ENCODE measurements around the gene ADAMTS2.
"Not testable (repeated sequence)": the region's sequence is repeated elsewhere in the genome, so short reads cannot be mapped to it uniquely, and the experiment has no call there.

ADAMTS2 gene

DNA sequence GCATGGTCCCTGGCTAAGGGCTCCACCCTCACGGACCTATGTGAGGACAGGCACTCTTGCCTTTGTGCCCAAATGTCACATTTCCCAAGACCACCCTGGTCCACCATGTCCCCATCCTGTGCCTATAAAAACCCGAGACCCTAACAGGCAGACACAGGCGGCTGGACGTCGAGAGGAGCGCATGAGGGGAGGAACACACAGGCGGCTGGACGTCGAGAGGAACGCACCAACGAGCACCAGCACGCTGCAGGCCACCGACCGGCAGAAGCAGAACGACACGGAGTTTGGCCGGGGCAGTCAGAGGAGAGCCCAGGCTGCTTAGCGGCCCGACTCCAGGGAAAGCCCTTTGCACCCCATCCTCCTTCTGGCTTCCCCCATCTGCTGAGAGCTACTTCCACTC lies 119.9 kb downstream of the ADAMTS2 start:
- no peaks in the 10 kb centered on the region for H3K36me3 Mint-ChIP-seq (ENCODE audit: low read depth)
- H3K27ac Mint-ChIP-seq = no peak overlapping the region
- peaks cover 16% of the 10 kb centered on the region for H3K9me3 Mint-ChIP-seq
- H3K4me1 Mint-ChIP-seq (ENCODE audit: low read depth) = no peaks in the 10 kb centered on the region
- no peaks in the 10 kb centered on the region for H3K27me3 Mint-ChIP-seq (ENCODE audit: low read depth)
- H3K4me3 Mint-ChIP-seq = no peak overlapping the region

DNA sequence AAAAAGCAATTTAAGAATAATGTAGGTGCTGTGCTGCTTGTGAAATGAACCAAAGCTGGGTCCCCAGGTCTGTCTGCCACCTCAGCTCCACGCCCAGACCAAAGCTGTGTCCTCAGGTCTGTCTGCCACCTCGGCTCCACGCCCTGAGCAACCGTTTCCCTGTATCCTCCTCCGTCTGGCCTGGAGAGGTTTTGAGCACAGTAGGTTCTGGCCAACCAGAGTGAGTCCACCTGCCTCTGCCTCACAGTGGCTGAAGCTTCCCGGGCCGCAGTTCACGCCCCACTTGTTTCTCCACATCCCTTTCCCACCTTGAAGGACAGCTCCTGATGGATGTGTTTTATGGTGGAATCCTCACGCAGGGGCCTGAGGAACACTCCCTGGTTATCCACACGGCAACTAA lies 120.5 kb downstream of the ADAMTS2 start:
- Mint-ChIP-seq H3K36me3 (ENCODE audit: low read depth) (no peaks in the 10 kb centered on the region), H3K4me3 (no peak overlapping the region), H3K27ac (no peak overlapping the region), H3K27me3 (ENCODE audit: low read depth) (no peaks in the 10 kb centered on the region), H3K9me3 (peaks cover 16% of the 10 kb centered on the region), H3K4me1 (ENCODE audit: low read depth) (no peaks in the 10 kb centered on the region)

DNA sequence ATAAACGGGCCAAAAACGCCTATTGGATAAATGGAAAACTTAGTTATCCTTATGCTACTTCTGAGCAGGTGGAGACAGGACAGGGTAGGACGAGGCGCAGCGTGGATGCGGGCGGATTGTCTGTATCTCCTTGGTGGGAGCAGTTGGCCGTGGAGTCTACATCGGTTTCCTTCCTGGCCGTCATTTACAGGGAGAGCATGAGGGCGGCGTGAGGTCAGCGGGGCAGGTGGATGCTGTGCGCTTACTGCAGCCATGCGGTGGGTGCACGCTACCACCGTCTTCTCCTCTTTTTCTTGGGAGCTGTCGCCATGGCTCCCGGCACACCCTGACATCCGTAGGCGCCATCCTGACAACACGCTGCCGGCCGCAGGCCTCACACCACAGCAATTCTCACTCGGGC lies 121.3 kb downstream of the ADAMTS2 start:
- Mint-ChIP-seq H3K4me3 (no peak overlapping the region), H3K4me1 (ENCODE audit: low read depth) (no peaks in the 10 kb centered on the region), H3K9me3 (peaks cover 16% of the 10 kb centered on the region), H3K36me3 (ENCODE audit: low read depth) (no peaks in the 10 kb centered on the region), H3K27ac (no peak overlapping the region), H3K27me3 (ENCODE audit: low read depth) (no peaks in the 10 kb centered on the region)

DNA sequence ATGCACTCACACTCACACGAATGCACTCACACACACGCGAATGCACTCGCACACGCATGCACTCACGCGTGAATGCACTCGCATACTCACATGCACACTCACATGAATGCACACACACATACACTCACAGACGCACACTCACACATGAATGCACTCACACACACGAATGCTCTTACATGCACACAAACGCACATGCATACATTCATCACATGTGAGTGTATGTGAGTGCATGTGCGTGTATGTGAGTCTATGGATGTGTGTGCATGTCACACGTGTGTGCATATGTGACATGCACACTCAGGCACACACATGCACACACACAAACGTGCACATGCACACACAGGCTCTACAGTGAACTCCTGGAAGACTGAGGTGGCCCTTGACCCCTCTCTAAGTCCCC lies 121.7 kb downstream of the ADAMTS2 start:
- Mint-ChIP-seq H3K27me3 (ENCODE audit: low read depth) (no peaks in the 10 kb centered on the region), H3K9me3 (peaks cover 16% of the 10 kb centered on the region), H3K4me1 (ENCODE audit: low read depth) (no peaks in the 10 kb centered on the region), H3K36me3 (ENCODE audit: low read depth) (no peaks in the 10 kb centered on the region), H3K4me3 (no peak overlapping the region), H3K27ac (no peak overlapping the region)

DNA sequence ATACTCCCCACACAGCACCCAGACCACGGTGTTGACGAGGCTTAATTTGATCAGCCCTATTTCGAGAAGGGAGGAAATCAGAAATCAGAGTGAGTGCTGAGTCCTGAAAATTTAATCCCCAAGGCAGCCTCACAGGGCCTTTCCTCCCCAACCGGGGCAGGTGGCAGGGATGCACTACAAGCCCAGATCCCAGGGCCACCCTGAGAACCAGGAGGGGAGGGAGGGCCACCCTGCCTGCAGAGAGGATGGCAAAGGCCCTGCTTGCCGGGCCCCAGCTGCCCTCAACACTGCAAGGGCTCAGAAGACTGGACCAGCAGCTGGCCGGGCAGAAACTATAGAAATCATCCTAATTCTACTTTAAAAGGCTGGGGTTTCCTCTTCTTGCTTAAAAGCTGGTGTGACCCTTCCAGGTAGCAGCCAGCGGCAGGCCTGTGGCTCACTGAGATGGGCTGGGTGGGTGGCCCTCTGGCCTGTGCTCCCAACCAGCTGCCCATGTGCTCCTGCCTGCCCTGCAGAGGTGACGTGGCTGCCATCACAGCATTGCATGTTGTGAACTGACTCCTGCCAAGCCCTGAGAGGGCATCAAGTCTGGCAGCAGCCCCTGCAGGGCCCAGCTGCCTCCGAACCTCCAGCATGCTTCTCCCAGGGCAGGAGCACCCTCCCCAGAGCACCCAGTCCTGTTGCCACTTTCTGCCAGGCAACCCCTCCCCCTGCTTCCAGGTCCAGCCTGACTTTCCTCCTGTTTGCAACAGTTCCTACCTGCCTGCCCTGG lies 122.8 kb downstream of the ADAMTS2 start:
- Mint-ChIP-seq H3K9me3 (peaks cover 16% of the 10 kb centered on the region), H3K4me3 (no peak overlapping the region), H3K27me3 (ENCODE audit: low read depth) (no peaks in the 10 kb centered on the region), H3K27ac (no peak overlapping the region), H3K4me1 (ENCODE audit: low read depth) (no peaks in the 10 kb centered on the region), H3K36me3 (ENCODE audit: low read depth) (no peaks in the 10 kb centered on the region)

DNA sequence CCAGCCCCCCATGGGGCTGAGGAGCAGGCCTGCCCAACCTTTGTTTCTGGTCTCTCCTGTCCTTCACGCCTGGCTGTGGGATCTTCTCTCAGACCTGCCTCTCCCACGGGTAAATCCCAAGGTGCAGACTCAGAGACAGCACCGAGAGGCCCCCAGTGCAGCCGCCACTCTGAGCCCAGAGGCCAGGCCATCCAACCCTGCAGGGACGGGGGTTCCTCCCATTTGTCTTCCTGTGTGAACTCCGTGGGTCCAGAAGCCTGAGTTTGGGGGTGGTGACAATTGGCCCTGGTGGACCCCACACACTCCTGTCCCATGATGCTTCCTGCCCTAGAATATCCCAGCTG lies 123.4 kb downstream of the ADAMTS2 start:
- Mint-ChIP-seq H3K9me3 (peaks cover 16% of the 10 kb centered on the region), H3K36me3 (ENCODE audit: low read depth) (no peaks in the 10 kb centered on the region), H3K4me1 (ENCODE audit: low read depth) (no peaks in the 10 kb centered on the region), H3K27me3 (ENCODE audit: low read depth) (no peaks in the 10 kb centered on the region), H3K4me3 (no peak overlapping the region), H3K27ac (no peak overlapping the region)

DNA sequence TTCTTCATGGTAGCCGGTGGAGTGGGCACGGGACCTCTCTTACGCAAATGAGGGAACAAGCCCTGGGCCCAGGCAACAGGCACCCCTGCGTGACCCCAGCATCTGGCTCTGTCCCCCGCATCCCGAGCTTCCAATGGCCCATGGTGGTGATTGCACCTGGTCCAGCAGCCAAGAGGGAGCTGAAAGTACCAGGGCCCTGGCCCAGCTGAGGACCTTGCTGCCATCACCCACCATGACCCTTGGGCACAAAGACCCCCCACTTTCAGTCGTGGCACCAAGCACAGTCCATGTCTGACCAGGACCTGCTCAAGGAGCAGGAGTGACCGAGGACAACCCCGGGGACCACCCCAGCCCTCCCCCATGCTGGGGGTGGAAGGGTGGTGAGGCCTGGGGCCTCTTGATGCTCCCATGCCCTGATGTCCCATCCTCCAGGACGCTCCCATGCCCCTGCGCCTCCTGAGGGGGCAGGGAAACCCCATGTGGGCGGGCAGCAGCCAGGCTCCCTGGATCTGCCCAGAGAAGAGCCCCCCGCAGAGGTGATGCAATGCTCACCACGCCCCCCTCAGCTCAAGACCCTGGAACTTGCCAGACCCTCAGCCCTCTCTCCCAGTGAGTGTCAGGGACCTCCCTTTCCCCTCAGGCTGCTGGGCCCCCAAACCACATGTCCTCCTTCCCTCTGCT lies 123.9 kb downstream of the ADAMTS2 start:
- no peak overlapping the region for H3K27ac Mint-ChIP-seq
- no peaks in the 10 kb centered on the region for H3K4me1 Mint-ChIP-seq (ENCODE audit: low read depth)
- no peak overlapping the region for H3K4me3 Mint-ChIP-seq
- no peaks in the 10 kb centered on the region for H3K36me3 Mint-ChIP-seq (ENCODE audit: low read depth)
- H3K27me3 Mint-ChIP-seq (ENCODE audit: low read depth) = no peaks in the 10 kb centered on the region
- H3K9me3 Mint-ChIP-seq = peaks cover 16% of the 10 kb centered on the region

DNA sequence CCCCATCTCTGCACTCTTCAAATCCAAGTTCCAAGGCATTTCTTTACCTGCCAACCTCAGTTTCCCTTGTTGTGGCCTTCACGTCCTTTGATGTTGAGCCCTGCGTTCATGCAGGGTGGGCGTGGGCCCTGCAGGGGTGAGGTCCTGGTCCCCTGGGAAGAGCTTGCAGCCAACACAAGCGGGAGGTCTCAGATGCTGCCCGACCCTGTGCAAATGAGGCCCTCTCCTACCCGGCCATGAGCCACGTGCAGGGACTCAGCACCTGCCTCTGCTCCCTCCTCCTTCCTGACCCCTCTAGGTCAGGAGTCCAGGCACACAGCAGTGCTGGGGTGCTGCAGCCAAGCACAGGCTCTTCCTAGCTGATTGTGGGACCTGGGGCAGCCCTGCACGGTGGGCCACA lies 124.5 kb downstream of the ADAMTS2 start:
- no peaks in the 10 kb centered on the region for H3K4me1 Mint-ChIP-seq (ENCODE audit: low read depth)
- H3K27me3 Mint-ChIP-seq (ENCODE audit: low read depth) = no peaks in the 10 kb centered on the region
- peaks cover 16% of the 10 kb centered on the region for H3K9me3 Mint-ChIP-seq
- H3K27ac Mint-ChIP-seq = no peak overlapping the region
- no peaks in the 10 kb centered on the region for H3K36me3 Mint-ChIP-seq (ENCODE audit: low read depth)
- no peak overlapping the region for H3K4me3 Mint-ChIP-seq

DNA sequence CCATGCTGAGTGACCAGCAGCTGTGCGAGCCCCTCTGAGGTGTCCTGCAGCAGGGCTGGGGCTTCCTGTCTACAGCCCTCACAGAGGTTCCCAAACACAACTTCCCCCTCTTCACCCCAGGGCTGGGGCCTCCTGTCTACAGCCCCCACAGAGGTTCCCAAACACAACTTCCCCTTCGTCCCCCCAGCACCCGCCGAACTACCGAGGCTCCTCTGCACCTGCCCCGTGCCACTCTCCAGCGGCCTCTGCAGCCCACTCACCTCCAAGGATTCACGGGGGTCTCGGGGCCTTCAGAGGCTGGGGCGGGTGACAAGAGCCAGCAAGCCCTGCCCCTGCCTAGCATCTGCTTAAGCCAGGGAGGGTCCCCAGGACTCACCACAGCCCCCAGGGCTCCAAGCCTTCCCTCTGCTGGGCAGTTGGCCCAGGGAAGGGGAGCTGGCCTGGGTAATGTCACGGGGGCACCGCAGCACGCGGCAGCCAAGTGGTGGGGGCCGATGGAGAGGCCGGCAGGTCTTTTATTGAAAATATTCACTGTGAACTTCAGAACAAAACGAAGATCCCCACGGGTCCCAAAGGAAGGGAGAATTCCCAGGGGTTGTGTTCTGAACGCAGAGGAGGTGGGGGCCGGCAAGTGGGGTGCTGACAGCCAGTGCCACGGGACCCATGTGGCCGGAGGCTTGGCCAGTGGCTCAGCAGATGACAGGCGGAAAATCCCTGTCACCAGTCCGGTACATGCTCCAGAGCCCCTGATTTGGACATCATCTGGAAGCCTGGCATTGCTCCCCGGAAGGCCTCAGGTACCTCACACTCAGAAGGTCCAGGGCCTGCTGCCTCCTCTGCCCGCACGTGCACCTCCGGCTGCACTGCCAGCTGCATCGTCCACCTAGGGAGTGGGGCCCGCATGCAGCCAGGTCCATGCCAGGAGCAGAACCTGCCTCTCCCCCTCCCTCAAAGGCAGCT lies 125.3 kb downstream of the ADAMTS2 start:
- Mint-ChIP-seq H3K4me3 (no peak overlapping the region), H3K27me3 (ENCODE audit: low read depth) (no peaks in the 10 kb centered on the region), H3K36me3 (ENCODE audit: low read depth) (no peaks in the 10 kb centered on the region), H3K4me1 (ENCODE audit: low read depth) (no peaks in the 10 kb centered on the region), H3K9me3 (peaks cover 15% of the 10 kb centered on the region), H3K27ac (no peak overlapping the region)

DNA sequence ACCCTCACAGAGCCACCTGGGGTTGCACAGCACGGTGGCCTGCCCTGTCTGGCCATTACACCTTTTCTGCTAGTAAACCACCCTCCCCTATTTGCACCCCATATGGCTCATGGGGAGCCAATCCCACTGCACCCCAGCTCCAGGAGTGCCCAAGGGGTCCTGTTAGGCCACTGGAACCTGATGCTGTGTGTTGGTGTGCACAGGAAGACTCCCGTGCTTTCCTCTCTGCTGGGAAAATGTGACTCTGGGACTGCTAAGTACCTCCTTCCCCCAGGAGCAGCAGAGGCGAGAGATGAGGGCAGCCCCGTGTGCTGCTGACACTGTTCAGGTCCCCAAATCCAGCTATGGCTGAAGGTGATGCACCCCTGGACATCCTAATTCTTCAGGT lies 126.3 kb downstream of the ADAMTS2 start:
- Mint-ChIP-seq H3K4me3 (no peak overlapping the region), H3K4me1 (ENCODE audit: low read depth) (no peaks in the 10 kb centered on the region), H3K27ac (no peak overlapping the region), H3K9me3 (peaks cover 11% of the 10 kb centered on the region), H3K36me3 (ENCODE audit: low read depth) (no peaks in the 10 kb centered on the region), H3K27me3 (ENCODE audit: low read depth) (no peaks in the 10 kb centered on the region)

DNA sequence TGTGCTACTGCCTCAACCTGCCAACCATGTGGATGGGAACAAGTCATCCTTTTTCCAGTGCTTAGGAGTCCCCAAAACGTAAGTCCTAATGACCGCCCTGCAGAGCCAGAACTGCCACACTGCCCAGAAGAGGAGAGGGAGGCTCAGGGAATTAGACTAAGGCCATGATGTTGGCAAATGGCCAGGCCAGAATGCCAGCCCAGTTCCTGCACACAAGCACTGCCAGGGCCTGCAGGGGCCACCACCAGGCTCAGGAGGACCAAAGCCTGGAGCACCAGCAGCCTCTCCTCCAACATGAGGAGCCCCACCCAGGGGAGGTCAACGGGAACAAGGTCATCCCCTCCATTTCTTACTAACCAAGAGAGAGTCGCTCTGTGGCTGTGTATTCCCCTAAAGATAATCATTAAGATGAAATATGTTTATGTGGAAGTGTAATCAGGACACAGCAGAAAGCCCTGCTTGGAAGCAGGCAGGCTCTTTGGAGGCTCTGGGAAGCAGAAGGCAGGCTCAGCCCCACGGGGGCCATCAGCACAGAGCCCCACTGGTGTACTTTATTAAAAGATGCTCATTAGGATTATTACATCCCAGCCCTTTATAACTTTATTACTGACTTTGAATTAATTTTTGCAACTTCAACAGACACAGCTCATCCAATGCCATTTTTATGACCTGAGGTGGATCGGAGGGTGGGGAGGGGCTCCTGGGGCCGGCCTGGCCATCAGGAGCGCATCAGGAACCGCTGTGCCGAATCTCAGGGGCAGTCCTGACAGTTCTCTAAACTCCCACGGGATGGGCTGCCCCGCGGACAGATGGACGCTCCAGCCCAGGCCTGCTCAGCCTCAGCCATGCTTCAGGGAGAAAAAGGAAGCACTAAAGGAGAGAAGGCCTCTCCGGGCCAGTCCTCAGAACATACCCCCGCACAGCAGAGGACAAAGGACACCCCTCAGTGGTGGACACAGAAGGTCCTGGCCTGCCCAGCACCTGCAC lies 127.0 kb downstream of the ADAMTS2 start:
- Mint-ChIP-seq H3K4me3 (no peak overlapping the region), H3K27me3 (ENCODE audit: low read depth) (no peaks in the 10 kb centered on the region), H3K4me1 (ENCODE audit: low read depth) (no peaks in the 10 kb centered on the region), H3K9me3 (peaks cover 4% of the 10 kb centered on the region), H3K27ac (no peak overlapping the region), H3K36me3 (ENCODE audit: low read depth) (no peaks in the 10 kb centered on the region)

DNA sequence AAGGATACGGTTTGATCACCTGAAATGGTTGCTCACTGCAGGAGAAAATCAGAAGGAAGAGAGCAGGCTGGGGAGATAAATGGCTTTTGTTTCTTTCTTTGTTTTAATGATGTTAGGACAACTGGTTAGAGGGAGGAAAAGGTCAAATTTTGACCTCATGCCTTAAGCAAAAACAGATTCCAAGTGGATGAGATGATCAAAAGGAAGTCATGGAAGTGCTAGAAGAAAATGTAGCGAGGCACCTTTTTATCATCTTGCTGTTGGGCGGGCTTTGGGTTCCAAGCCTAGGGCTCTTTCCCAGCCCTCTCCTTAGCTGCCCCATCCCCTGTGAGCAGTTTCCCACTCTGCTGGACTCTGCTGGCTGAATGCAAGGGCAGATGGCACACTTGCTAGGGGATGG lies 127.9 kb downstream of the ADAMTS2 start:
- Mint-ChIP-seq H3K36me3 (ENCODE audit: low read depth) (no peaks in the 10 kb centered on the region), H3K9me3 (no peaks in the 10 kb centered on the region), H3K4me1 (ENCODE audit: low read depth) (no peaks in the 10 kb centered on the region), H3K27me3 (ENCODE audit: low read depth) (no peaks in the 10 kb centered on the region), H3K4me3 (no peak overlapping the region), H3K27ac (no peak overlapping the region)

DNA sequence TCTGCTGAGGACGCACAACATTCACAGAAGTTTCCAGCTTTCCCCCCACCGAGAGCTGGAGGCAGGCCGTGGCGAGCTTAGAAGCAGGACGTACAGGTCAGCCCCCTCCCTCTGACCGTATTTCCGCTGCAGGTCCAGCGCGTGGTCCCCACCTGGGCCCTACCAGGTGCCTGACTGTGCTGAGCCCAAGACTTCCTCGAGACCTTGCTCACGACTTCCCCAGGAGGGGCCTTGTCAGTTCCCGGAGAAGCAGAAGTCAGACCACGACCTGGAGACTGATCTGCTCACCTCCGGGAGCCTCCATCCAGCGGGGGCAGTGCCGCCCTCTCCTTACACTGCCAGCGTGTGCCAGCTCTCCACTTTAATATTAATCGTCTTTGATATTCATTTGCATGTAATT lies 128.9 kb downstream of the ADAMTS2 start:
- not testable (repeated sequence) for H3K27me3 Mint-ChIP-seq (ENCODE audit: low read depth); H3K9me3 Mint-ChIP-seq; H3K36me3 Mint-ChIP-seq (ENCODE audit: low read depth); H3K4me1 Mint-ChIP-seq (ENCODE audit: low read depth); H3K4me3 Mint-ChIP-seq; H3K27ac Mint-ChIP-seq

DNA sequence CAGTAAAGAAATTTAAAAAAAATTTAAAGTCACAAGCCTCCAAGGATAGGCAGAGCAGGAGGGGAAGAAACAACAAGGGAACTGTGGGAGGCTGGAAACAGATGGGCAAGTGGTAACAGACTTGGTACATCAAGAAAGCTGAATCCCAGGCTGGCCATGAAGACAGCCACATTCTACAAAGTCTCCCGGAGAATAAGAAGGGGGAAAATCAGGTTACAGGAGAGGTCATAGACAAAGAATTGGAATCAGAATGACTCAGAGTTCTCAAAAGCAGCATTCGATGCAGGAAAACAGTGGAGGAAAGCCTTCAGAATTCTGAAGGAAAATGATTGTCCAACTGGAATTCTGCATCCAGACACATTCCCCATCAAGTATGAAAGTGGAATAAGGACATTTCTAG lies 129.7 kb downstream of the ADAMTS2 start:
- Mint-ChIP-seq H3K4me1 (ENCODE audit: low read depth) (no peaks in the 10 kb centered on the region), H3K36me3 (ENCODE audit: low read depth) (no peaks in the 10 kb centered on the region), H3K4me3 (no peak overlapping the region), H3K27me3 (ENCODE audit: low read depth) (no peaks in the 10 kb centered on the region), H3K27ac (no peak overlapping the region), H3K9me3 (no peaks in the 10 kb centered on the region)
